ENCODE results near the gene TNFSF9.

- no peak for TF ChIP-seq EZH2 (IDR thresholded peaks at IDR 0.05; ENCODE audit: insufficient read depth, poor library complexity, severe bottlenecking)
- TF ChIP-seq EZH2phosphoT487 (IDR thresholded peaks at IDR 0.05; ENCODE audit: insufficient read depth, low read depth): no peak
These were observed 34.9 kb upstream of the TNFSF9 start for GRCh38 chr19:6495947-6496346.

All from GM23248 (cell line).